ENCODE measurements around the gene MAS1L.

Gene MAS1L

DNA sequence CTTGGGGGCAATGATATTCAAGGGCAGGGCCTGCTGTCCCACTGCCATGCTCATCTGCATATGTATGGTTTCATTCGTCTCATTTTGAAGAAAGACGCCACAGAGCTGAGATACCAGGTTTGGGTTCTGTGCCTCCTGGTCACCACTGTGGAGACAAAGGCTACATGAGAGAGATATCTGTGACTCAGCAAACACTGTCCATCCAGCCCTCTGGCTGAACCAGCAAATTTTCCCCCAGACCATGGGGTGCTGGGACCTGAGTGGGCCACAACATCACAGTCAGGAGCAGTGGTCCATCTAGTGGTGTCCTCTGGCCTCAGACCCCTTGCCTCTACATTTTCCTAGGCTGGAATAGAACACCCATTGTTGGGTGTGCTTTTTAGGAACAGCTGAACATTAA lies at the start of gene MAS1L:
TSS of gene MAS1L (minus strand) at position 297 of the 400 bp plus-strand sequence. CDS start at position 243, 54 bp downstream.
- H3K4me3 ChIP-seq (ENCODE audit: low read depth, low read length): no peak within 1 kb of the TSS
- DNase-seq (ENCODE audit: low read depth): no peak
- TF ChIP-seq, protein P1, sequence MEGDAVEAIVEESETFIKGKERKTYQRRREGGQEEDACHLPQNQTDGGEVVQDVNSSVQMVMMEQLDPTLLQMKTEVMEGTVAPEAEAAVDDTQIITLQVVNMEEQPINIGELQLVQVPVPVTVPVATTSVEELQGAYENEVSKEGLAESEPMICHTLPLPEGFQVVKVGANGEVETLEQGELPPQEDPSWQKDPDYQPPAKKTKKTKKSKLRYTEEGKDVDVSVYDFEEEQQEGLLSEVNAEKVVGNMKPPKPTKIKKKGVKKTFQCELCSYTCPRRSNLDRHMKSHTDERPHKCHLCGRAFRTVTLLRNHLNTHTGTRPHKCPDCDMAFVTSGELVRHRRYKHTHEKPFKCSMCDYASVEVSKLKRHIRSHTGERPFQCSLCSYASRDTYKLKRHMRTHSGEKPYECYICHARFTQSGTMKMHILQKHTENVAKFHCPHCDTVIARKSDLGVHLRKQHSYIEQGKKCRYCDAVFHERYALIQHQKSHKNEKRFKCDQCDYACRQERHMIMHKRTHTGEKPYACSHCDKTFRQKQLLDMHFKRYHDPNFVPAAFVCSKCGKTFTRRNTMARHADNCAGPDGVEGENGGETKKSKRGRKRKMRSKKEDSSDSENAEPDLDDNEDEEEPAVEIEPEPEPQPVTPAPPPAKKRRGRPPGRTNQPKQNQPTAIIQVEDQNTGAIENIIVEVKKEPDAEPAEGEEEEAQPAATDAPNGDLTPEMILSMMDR (IDR thresholded peaks at IDR 0.05; ENCODE audit: control insufficient read depth, extremely low read depth, insufficient read depth): no peak

GRCh38 chr6:29532320-29532951 lies 44.7 kb upstream of the MAS1L start:
- TF ChIP-seq, protein P1 (IDR thresholded peaks at IDR 0.05; ENCODE audit: control insufficient read depth, extremely low read depth, insufficient read depth): no peak
- DNase-seq (ENCODE audit: low read depth): no peak
- no peak overlapping the region for H3K4me3 ChIP-seq (ENCODE audit: low read depth, low read length)

GRCh38 chr6:29531668-29532067 lies 43.9 kb upstream of the MAS1L start:
- no peak overlapping the region for H3K4me3 ChIP-seq (ENCODE audit: low read depth, low read length)
- DNase-seq (ENCODE audit: low read depth): no peak
- TF ChIP-seq, protein P1 (IDR thresholded peaks at IDR 0.05; ENCODE audit: control insufficient read depth, extremely low read depth, insufficient read depth): no peak

DNA sequence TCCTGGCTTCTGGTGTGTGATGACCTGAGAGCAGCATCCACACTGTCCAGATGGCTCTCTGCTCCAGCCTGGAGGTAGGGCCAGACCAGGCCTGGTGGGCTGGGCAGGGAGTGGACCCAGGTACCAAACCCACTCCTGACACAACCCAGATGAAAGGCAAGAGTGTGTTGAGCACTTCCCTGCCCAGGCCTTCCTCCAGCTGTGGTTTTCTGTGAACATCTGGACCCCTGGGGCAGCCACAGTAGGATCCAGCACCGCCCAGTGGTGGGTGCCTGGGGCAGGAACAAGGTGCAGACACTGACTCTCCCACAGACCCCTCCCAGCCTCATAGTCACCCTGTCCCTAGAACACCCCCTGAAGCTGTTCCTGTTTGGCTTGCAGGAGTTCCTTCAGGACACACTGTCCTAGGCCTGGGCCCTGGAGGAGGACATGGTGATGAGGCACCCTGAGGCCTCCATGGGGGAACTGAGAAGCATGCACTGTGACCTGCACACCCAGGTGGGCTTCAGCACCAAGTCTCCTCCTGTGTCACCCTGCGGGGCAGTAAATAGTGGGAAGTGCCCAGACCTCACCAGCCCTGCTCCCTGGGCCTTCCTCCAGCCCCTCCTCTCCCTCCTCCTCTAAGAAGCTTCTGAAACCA lies 43.0 kb upstream of the MAS1L start:
- TF ChIP-seq, protein P1 (IDR thresholded peaks at IDR 0.05; ENCODE audit: control insufficient read depth, extremely low read depth, insufficient read depth): no peak
- DNase-seq (ENCODE audit: low read depth): no peak
- no peak overlapping the region for H3K4me3 ChIP-seq (ENCODE audit: low read depth, low read length)

DNA sequence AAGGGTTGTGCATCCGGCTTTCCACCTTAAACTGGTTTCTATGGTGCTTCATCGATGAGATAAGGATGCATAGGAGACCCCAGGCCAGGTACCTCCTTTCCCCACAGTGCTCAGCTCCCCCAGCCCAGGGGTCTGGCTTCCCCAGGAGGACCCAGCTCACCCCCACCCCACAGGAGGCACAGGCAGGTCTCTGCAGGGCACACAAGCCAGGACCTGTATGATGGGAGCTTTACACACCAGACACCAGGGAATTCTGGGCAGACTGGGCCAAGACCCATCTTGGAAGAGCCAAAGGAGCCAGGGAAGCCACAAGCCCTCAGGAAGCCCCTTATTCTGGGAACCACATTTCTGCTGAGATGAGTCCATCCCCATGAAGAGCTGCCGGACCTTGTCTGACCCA lies 42.2 kb upstream of the MAS1L start:
- no peak overlapping the region for H3K4me3 ChIP-seq (ENCODE audit: low read depth, low read length)
- DNase-seq (ENCODE audit: low read depth): no peak
- TF ChIP-seq, protein P1 (IDR thresholded peaks at IDR 0.05; ENCODE audit: control insufficient read depth, extremely low read depth, insufficient read depth): no peak

GRCh38 chr6:29528988-29529560 lies 41.3 kb upstream of the MAS1L start:
- no peak overlapping the region for H3K4me3 ChIP-seq (ENCODE audit: low read depth, low read length)
- no peak for DNase-seq (ENCODE audit: low read depth)
- TF ChIP-seq, protein P1 (IDR thresholded peaks at IDR 0.05; ENCODE audit: control insufficient read depth, extremely low read depth, insufficient read depth): no peak

Measured in LNCaP clone FGC (cell line).